Mesodermal cell (in vitro differentiated cells): ENCODE results near the gene PIEZO1.

Experiments used
- H3K27ac ChIP-seq: 2 replicates; pipeline ENCODE4 v1.7.0; 2013; ENCODE audit warnings: mild to moderate bottlenecking, low read depth, low read length, moderate library complexity; ENCODE audit not compliant: severe bottlenecking
- H3K36me3 ChIP-seq: 2 replicates; pipeline ENCODE4 v1.7.1; 2013; ENCODE audit warnings: mild to moderate bottlenecking, low read length, moderate library complexity; ENCODE audit not compliant: control insufficient read depth, insufficient read depth
- H3K4me1 ChIP-seq: one replicate; pipeline ENCODE4 v1.7.1; 2013; ENCODE audit warnings: mild to moderate bottlenecking, low read length; ENCODE audit not compliant: insufficient read depth, control insufficient read depth, poor library complexity, severe bottlenecking
- H3K4me3 ChIP-seq: 2 replicates; pipeline ENCODE4 v1.7.0; 2013; ENCODE audit warnings: low read length, control low read depth, mild to moderate bottlenecking; ENCODE audit not compliant: insufficient read depth, poor library complexity, severe bottlenecking; ENCODE audit errors: extremely low read depth
- H3K9me3 ChIP-seq: 2 replicates; pipeline ENCODE4 v1.7.1; 2013; ENCODE audit warnings: mild to moderate bottlenecking, low read length, moderate library complexity; ENCODE audit not compliant: control insufficient read depth
- WGBS, 2 experiments: methylation state at CpG; one replicate each; pipeline ENCODE4 v1.1.5; 2013; ENCODE audit warnings: missing lambda C conversion rate in 2 of 2; ENCODE audit not compliant: insufficient coverage in 2 of 2; 5-methylcytosine and 5-hydroxymethylcytosine counted together

PIEZO1 gene

DNA sequence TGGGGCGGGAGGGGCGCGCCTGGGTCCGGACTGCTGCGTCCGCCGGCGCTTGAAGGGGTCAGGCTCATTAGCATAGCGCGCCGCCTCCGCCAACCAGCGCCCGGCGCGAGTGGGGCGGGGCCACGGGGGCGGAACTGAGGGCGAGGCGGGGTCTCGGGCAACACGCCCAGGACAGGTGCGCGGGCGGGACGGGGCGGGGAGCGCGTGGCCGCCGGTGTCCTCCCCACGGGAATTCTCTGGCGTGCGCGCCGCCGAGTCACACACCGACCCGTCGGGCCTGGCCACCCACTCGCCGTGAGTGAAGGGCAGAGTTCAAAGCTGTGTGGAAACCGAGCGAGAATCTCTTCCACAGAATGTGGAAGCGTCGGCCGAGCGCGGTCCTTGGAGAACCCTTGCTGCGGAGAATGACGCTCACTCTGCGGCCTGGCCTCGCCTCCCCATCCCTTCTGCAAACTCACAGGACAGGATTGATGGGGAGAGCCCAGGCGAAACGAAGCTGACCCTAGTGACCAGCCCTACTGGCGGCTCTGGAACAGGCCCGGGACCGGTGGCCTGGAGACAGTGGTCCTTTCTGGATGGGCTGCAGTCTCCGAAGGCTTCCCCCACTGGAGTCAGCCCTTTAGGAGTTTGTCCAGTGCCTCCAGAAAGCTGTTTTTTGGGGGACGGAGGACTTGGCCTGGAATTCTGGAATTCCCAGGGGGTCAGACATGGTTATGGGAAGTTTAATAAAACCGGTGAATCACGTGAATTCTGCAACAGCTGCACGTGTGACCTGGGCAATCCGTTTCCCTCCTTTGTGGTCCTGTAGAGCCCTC, 98.4 kb downstream of the PIEZO1 start, which contains the start of gene SNAI3:
SNAI3 (minus strand) TSS at position 69 of the 815 bp plus-strand sequence. CDS start 101 bp downstream, outside the sequence.
- Histone ChIP-seq H3K4me1 (peaks cover 5% of the 10 kb centered on the region), H3K36me3 (no peaks in the 10 kb centered on the region), H3K9me3 (no peaks in the 10 kb centered on the region), H3K4me3 (peak within 1 kb of the TSS; percentile 33), H3K27ac (no peak within 1 kb of the TSS)
- WGBS, 2 experiments, result 9 to 11% methylated on average over 45 to 59 of the region's 65 CpGs

DNA sequence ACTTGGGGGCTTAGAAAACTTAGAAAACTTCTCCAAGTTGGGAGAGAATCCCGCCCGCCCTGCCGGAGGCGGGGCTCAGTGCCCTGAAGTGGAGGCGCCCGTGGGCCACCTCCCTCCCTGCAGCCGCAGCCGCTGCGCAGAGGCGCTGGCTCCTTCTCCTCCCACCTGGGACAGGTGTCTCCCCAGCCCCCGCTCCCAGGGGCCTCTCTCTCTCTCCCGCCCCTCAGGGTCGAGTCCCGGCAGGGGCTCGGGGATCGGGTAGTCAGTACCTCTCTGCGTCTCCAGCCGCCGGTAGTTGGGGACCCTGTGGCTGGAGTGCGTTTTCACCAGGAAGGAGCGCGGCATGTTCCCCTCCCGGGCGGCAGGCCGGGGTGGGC, 99.0 kb downstream of the PIEZO1 start:
- WGBS, 2 experiments, result 1% methylated on average over 18 to 21 of the region's 25 CpGs
- H3K36me3 ChIP-seq, result no peaks in the 10 kb centered on the region
- H3K4me3 ChIP-seq, result peak overlapping the region; percentile 33
- H3K9me3 ChIP-seq, result no peaks in the 10 kb centered on the region
- H3K27ac ChIP-seq, result no peak overlapping the region
- H3K4me1 ChIP-seq, result peaks cover 5% of the 10 kb centered on the region

DNA sequence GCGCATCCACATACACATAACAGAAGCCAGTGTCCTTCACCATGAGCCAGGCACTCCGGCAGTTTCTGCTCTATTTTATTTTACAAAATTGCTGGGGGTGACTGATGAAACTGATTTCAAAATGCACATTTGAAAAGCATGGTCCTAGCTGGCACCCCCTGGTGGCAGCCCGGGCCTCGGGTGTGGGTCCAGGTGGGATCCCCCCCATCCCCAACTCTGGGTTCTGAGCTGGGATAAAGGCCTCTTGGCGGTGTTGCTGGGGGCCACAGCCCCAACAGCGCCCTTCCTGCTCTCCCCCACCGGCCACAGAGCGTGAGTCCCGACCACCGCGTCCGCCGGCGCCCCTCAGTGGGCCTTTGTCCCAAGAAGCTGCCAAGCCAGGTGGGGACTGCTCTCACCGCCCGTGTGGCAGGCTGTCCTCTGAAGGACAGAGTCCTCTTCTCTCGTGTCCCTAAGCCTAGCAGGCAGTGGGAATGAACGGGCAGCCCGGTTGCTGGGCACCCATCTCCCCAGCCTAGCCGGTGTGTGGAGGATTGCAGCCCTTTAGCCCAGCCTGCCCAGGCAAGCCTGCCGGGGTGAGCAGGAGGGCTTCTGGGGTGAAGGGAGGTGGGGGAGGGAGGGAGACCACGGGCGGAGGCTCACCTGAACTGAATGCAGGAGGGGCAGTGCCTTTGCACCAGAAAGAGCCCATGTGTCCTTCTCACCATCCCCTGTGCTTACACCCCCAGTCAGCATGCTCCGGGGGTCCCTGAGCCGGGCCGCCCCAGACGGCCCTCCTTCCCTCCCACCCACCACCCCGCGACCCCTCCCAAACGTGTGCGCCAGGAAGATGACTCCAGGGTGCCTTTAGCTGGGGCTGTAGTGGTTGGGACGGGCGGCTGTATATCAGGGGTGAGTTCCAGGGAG, 99.6 kb downstream of the PIEZO1 start:
- WGBS, 2 experiments, result 16% methylated on average over 17 of the region's 33 CpGs

DNA sequence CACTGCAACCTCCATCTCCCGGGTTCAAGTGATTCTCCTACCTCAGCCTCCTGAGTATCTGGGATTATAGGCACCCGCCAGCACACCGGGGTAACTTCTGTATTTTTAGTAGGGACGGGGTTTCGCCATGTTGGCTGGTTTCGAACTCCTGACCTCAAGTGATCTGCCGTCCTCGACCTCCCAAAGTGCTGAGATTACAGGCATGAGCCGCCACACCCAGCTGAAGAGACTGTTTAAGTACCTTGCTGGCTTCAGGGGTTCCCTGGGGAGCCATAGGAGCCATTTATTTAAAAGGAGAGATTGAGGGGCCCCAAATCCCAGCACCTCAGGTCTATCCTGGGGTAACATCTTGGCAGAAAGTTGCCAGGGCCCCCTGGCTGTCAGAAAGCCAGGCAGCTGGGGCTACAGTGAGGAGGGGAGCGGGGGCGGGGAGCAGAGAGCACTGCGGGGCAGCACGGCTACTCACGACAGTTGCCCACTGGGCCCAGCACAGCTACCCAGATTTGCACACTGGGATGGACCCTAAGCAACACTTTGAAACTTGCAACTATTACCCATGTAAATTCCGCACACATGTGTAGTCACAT, 100.4 kb downstream of the PIEZO1 start:
- H3K9me3 ChIP-seq, result no peaks in the 10 kb centered on the region
- H3K36me3 ChIP-seq, result no peaks in the 10 kb centered on the region
- H3K4me1 ChIP-seq, result peaks cover 5% of the 10 kb centered on the region
- H3K27ac ChIP-seq, result no peak overlapping the region
- H3K4me3 ChIP-seq, result no peak overlapping the region
- WGBS, 2 experiments, result 79 to 82% methylated on average over 14 to 15 of the region's 15 CpGs

More for the DNA sequence above, 99.6 kb downstream of the PIEZO1 start:
- Histone ChIP-seq H3K27ac (no peak overlapping the region), H3K36me3 (no peaks in the 10 kb centered on the region), H3K4me1 (peaks cover 5% of the 10 kb centered on the region), H3K9me3 (no peaks in the 10 kb centered on the region), H3K4me3 (peak overlapping the region; percentile 33)

DNA sequence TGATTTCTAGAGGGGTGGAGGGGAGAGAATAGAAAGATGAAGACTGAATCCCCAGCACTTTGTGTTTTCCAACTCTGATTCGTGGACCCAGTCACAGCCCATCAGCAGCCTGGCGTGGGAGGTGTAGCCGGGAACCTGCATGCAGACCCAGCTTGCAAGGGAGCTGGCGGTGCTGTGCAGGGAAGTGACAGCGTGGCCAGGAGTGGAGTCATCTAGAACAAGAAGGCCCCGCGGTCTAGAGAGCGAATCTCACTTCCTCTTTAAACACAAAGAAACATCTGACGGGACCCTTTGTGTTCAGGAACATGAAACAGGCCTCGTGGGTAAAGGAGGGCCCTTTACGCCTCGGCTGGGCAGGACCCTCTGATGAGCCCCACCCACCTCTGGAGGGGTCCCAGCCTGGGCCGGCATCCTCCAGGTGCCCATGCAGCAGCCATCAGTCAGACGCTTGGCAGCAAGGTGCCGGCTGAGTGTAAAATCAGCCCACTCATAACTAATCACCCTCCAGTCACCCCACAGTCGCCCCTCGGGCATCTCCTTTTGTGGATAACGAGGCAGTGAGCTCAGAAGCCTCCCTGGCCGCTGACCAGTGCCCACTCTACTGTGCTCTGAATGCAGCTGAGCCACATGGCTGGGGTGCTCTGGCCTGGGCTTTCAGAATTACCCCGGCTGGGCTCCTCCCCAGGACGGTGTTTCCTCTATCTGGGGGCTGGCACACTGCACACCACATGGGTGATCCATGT, 103.1 kb downstream of the PIEZO1 start:
- H3K4me1 ChIP-seq, result peaks cover 5% of the 10 kb centered on the region
- H3K9me3 ChIP-seq, result no peaks in the 10 kb centered on the region
- H3K27ac ChIP-seq, result no peak overlapping the region
- H3K36me3 ChIP-seq, result no peaks in the 10 kb centered on the region
- 80 to 82% methylated on average over 19 to 20 of the region's 21 CpGs for WGBS, 2 experiments
- no peak overlapping the region for H3K4me3 ChIP-seq

GRCh38 chr16:88681084-88681680, 103.8 kb downstream of the PIEZO1 start:
- Histone ChIP-seq H3K4me3 (no peak overlapping the region), H3K36me3 (peaks cover 4% of the 10 kb centered on the region), H3K4me1 (peaks cover 5% of the 10 kb centered on the region), H3K9me3 (no peaks in the 10 kb centered on the region), H3K27ac (no peak overlapping the region)
- WGBS, 2 experiments, result 84 to 92% methylated on average over 25 to 31 of the region's 31 CpGs

DNA sequence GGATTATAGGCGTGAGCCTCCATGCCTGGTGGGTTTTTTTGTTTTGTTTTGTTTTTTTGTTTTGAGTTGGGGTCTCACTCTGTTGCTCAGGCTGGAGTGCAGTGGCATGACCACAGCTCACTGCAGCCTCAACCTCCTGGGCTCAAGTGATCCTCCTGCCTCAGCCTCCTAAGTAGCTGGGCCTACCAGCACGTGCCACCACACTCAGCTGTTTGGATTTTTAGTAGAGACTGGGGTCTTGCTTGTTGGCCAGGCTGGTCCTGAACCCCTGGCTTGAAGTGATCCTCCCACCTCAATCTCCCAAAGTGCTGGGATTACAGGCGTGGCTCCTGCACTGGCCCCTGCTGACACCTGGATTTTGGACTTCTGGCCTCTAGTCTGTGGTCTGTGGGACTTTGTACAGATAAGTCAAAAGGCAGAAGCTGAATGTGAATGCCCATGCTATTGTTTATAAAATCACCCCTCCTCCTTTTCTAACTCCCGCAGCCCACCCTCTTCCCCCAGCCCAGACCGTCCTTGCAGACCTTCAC, 104.4 kb downstream of the PIEZO1 start:
- Histone ChIP-seq H3K27ac (no peak overlapping the region), H3K4me1 (peaks cover 5% of the 10 kb centered on the region), H3K9me3 (no peaks in the 10 kb centered on the region), H3K36me3 (peaks cover 9% of the 10 kb centered on the region), H3K4me3 (no peak overlapping the region)
- 88 to 95% methylated on average over 2 to 3 of the region's 5 CpGs for WGBS, 2 experiments

GRCh38 chr16:88678224-88678979, 106.6 kb downstream of the PIEZO1 start:
- no peak overlapping the region for H3K27ac ChIP-seq
- H3K9me3 ChIP-seq, result no peaks in the 10 kb centered on the region
- H3K36me3 ChIP-seq, result peaks cover 24% of the 10 kb centered on the region
- H3K4me1 ChIP-seq, result peaks cover 5% of the 10 kb centered on the region
- WGBS, 2 experiments, result 73 to 82% methylated on average over 26 to 28 of the region's 32 CpGs
- H3K4me3 ChIP-seq, result no peak overlapping the region

- Histone ChIP-seq H3K4me1 (peaks cover 5% of the 10 kb centered on the region), H3K4me3 (no peak overlapping the region), H3K9me3 (no peaks in the 10 kb centered on the region), H3K27ac (no peak overlapping the region), H3K36me3 (peaks cover 25% of the 10 kb centered on the region)
- 81% methylated on average over 9 of the region's 13 CpGs for WGBS, 2 experiments
Observed at GRCh38 chr16:88677721-88678120, 107.3 kb downstream of the PIEZO1 start.
